ENCODE data around the gene CORO1C. TPM values are rescaled to one million over a fixed set of nuclear protein-coding genes. Genes with fewer than 3 reads are reported as not detected.

CORO1C gene
- total RNA-seq, 1 donor from 2014 or later: 307 TPM

- H3K9me3 ChIP-seq: no peaks in the 10 kb centered on the region
- peaks cover 9% of the 10 kb centered on the region for H3K36me3 ChIP-seq
- no peaks in the 10 kb centered on the region for H3K27me3 ChIP-seq (ENCODE audit: low read depth)
- ATAC-seq (no peak), DNase-seq (no peak)
- no peak overlapping the region for H3K4me3 ChIP-seq
- no peak overlapping the region for H3K27ac ChIP-seq
- TF ChIP-seq, protein P1, sequence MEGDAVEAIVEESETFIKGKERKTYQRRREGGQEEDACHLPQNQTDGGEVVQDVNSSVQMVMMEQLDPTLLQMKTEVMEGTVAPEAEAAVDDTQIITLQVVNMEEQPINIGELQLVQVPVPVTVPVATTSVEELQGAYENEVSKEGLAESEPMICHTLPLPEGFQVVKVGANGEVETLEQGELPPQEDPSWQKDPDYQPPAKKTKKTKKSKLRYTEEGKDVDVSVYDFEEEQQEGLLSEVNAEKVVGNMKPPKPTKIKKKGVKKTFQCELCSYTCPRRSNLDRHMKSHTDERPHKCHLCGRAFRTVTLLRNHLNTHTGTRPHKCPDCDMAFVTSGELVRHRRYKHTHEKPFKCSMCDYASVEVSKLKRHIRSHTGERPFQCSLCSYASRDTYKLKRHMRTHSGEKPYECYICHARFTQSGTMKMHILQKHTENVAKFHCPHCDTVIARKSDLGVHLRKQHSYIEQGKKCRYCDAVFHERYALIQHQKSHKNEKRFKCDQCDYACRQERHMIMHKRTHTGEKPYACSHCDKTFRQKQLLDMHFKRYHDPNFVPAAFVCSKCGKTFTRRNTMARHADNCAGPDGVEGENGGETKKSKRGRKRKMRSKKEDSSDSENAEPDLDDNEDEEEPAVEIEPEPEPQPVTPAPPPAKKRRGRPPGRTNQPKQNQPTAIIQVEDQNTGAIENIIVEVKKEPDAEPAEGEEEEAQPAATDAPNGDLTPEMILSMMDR (IDR thresholded peaks at IDR 0.05): no peak
- intact Hi-C loops (cut with DNase I): no loop called here
- peaks cover 52% of the 10 kb centered on the region for H3K4me1 ChIP-seq
Measured at GRCh38 chr12:108713471-108713870, 17.8 kb downstream of the CORO1C start.

GRCh38 chr12:108712925-108713203 lies 18.5 kb downstream of the CORO1C start:
- no peak for ATAC-seq
- intact Hi-C loops (cut with DNase I): no loop called here
- peaks cover 46% of the 10 kb centered on the region for H3K4me1 ChIP-seq

DNA sequence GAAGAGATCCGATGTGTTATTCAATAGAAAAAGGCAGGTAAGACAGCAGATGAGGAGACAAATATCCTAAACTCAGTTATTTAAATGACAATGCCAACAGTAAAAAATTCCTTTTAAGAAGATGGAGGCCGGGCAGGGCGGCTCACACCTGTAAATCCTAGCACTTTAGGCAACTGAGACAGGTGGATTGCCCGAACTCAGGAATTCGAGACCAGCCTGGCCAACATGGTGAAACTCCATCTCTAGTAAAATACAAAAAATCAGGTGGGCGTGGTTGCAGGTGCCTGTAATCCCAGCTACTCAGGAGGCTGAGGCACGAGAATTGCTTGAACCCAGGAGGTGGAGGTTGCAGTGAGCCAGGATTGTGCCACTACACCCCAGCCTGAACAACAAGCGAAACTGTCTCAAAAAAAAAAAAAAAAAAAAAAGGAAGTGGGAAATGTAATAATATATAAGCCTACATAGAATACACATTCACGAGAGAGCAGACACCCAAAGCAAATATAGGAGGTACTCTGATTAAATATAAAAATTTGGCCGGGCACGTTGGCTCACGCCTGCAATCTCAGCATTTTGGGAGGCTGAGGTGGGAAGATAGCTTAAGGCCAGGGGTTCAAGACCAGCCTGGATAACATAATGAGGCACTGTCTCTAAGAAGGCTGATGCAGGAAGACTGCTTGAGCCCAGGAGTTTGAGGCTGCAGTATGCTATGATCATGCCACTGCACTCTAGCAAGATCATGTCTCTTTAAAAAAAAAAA lies 19.0 kb downstream of the CORO1C start:
- intact Hi-C loops (cut with DNase I): no loop called here
- ATAC-seq (peak in 1 of 2 donors; percentile 42), DNase-seq (no peak)
- TF ChIP-seq, protein P1 (IDR thresholded peaks at IDR 0.05): no peak
- Histone ChIP-seq H3K4me1 (peaks cover 44% of the 10 kb centered on the region), H3K9me3 (no peaks in the 10 kb centered on the region), H3K27me3 (ENCODE audit: low read depth) (no peaks in the 10 kb centered on the region), H3K4me3 (no peak overlapping the region), H3K36me3 (peaks cover 8% of the 10 kb centered on the region), H3K27ac (no peak overlapping the region)

More at GRCh38 chr12:108712925-108713203, 18.5 kb downstream of the CORO1C start:
- no peak for DNase-seq
- no peaks in the 10 kb centered on the region for H3K27me3 ChIP-seq (ENCODE audit: low read depth)
- no peak overlapping the region for H3K4me3 ChIP-seq
- no peaks in the 10 kb centered on the region for H3K9me3 ChIP-seq
- peaks cover 9% of the 10 kb centered on the region for H3K36me3 ChIP-seq
- TF ChIP-seq, protein P1 (IDR thresholded peaks at IDR 0.05): no peak
- H3K27ac ChIP-seq: no peak overlapping the region

- TF ChIP-seq, protein P1 (IDR thresholded peaks at IDR 0.05): no peak
- H3K4me3 ChIP-seq: no peak overlapping the region
- H3K36me3 ChIP-seq: peaks cover under 1% of the 10 kb centered on the region
- ATAC-seq: peak in 1 of 2 donors; percentile 42
- DNase-seq: no peak
- H3K27me3 ChIP-seq (ENCODE audit: low read depth): no peaks in the 10 kb centered on the region
- H3K27ac ChIP-seq: no peak overlapping the region
- H3K4me1 ChIP-seq: peaks cover 44% of the 10 kb centered on the region
- no peaks in the 10 kb centered on the region for H3K9me3 ChIP-seq
- intact Hi-C loops (cut with DNase I): no loop called here
Measured at GRCh38 chr12:108711489-108712164, 19.7 kb downstream of the CORO1C start.

GRCh38 chr12:108709697-108710096 lies 21.6 kb downstream of the CORO1C start:
- Histone ChIP-seq H3K9me3 (no peaks in the 10 kb centered on the region), H3K27ac (no peak overlapping the region), H3K36me3 (no peaks in the 10 kb centered on the region), H3K27me3 (ENCODE audit: low read depth) (no peaks in the 10 kb centered on the region), H3K4me1 (peaks cover 44% of the 10 kb centered on the region), H3K4me3 (no peak overlapping the region)
- TF ChIP-seq, protein P1 (IDR thresholded peaks at IDR 0.05): no peak
- DNase-seq (no peak), ATAC-seq (no peak)
- intact Hi-C loops (cut with DNase I): no loop called here

Data from lower lobe of right lung (tissue), 2 donors.